Endothelial cell of umbilical vein (primary cell): ENCODE data around the gene ADRM1. TPM values are rescaled to one million over a fixed set of nuclear protein-coding genes. Genes with fewer than 3 reads are reported as not detected.

Experiments used
- BruUV-seq: library from RNA; stranded (reverse); fragments of 400-500 nt; replicated peaks from 2 replicates; lab custom pipeline; 2021; lab: Mats Ljungman, UMichigan
- CTCF ChIA-PET: fragments of 300-600, 350-600 bp; sonication (Branson Sonifier 250); formaldehyde crosslinking; loops from one replicate; lab custom pipeline; 2021; ENCODE audit warnings: antibody characterized with exemption, inconsistent platforms; lab: Charles Lee
- POLR2A ChIA-PET: fragments of 300-600, 350-600 bp; sonication (Branson Sonifier 250); formaldehyde crosslinking; loops from one replicate; lab custom pipeline; 2021; ENCODE audit warnings: antibody characterized with exemption, inconsistent platforms; lab: Charles Lee
- DNase-seq: peaks from one replicate; pipeline ENCODE4 v3.0.0-alpha.2; 2011; ENCODE audit warnings: low read depth, low spot score
- FAIRE-seq: peaks from 2 replicates; lab custom pipeline; 2011; peaks lifted over from hg19 to GRCh38; lab: Jason Lieb, UNC
- H2AFZ ChIP-seq: 2 replicates; pipeline ENCODE4 v1.6.0; 2012; ENCODE audit warnings: low read depth, low read length, control low read depth, inconsistent platforms
- H3K27ac ChIP-seq: 2 replicates; pipeline ENCODE4 v1.5.1; 2011; ENCODE audit warnings: low read depth, mild to moderate bottlenecking, control low read depth, low read length, moderate library complexity; ENCODE audit not compliant: insufficient read depth
- H3K27me3 ChIP-seq, 2 experiments: 2 replicates each; pipeline versions ENCODE4 v1.6.0 to v1.6.1; 2011; ENCODE audit warnings: low read length in 2 of 2, mixed read lengths in 1 of 2; ENCODE audit not compliant: control insufficient read depth in 2 of 2, insufficient read depth in 2 of 2
- H3K36me3 ChIP-seq, 2 experiments: 2 replicates in 1 of 2; 3 replicates in 1 of 2; pipeline ENCODE4 v1.5.1; 2011; ENCODE audit warnings: low read length in 2 of 2, mild to moderate bottlenecking in 1 of 2, moderate library complexity in 1 of 2; ENCODE audit not compliant: control insufficient read depth in 2 of 2, insufficient read depth in 2 of 2; ENCODE audit errors: extremely low read depth in 1 of 2
- H3K4me1 ChIP-seq: 3 replicates; pipeline ENCODE4 v1.5.1; 2011; ENCODE audit warnings: mild to moderate bottlenecking, low read length; ENCODE audit not compliant: control insufficient read depth, insufficient read depth; ENCODE audit errors: extremely low read depth
- H3K4me2 ChIP-seq: 2 replicates; pipeline ENCODE4 v1.6.1; 2011; ENCODE audit warnings: low read length, control low read depth, mixed read lengths; ENCODE audit not compliant: insufficient read depth
- H3K4me3 ChIP-seq, 3 experiments: fragments of 200-600 bp in 1 of 3; sonication (generic), shearing (Covaris generic) in 1 of 3; replicated peaks in 1 of 3; 2 replicates each; pipeline ENCODE4 v1.5.1; 2011 to 2016; ENCODE audit warnings: control low read depth in 3 of 3, low read length in 3 of 3, mild to moderate bottlenecking in 2 of 3, inconsistent platforms in 1 of 3, low read depth in 1 of 3, moderate library complexity in 1 of 3; ENCODE audit not compliant: insufficient read depth in 1 of 3
- H3K79me2 ChIP-seq: 2 replicates; pipeline ENCODE4 v1.6.0; 2012; ENCODE audit warnings: low read length, inconsistent platforms; ENCODE audit not compliant: control insufficient read depth, insufficient read depth
- H3K9ac ChIP-seq: replicated peaks from 2 replicates; pipeline ENCODE3; 2011; ENCODE audit warnings: low read length, control low read depth; ENCODE audit not compliant: insufficient read depth; ENCODE audit errors: extremely low read depth
- H3K9me1 ChIP-seq: replicated peaks from 3 replicates; pipeline ENCODE4 v1.6.0; 2011; ENCODE audit warnings: mild to moderate bottlenecking, low read length; ENCODE audit not compliant: control insufficient read depth, insufficient read depth; ENCODE audit errors: extremely low read depth
- H3K9me3 ChIP-seq: replicated peaks from 2 replicates; pipeline ENCODE4 v1.5.1; 2012; ENCODE audit warnings: low read length, inconsistent platforms; ENCODE audit not compliant: control insufficient read depth, insufficient read depth
- H4K20me1 ChIP-seq: replicated peaks from 2 replicates; pipeline ENCODE3; 2011; ENCODE audit warnings: mild to moderate bottlenecking, low read length; ENCODE audit not compliant: control insufficient read depth, insufficient read depth; ENCODE audit errors: extremely low read depth
- EZH2 ChIP-seq: IDR thresholded peaks from 2 replicates; pipeline ENCODE4 v1.6.1; 2012; ENCODE audit warnings: borderline replicate concordance, low read depth, mild to moderate bottlenecking, moderate library complexity, low read length, inconsistent platforms; ENCODE audit not compliant: severe bottlenecking
- FOS ChIP-seq: IDR thresholded peaks from 2 replicates; pipeline ENCODE4 v1.6.1; 2011; ENCODE audit warnings: mild to moderate bottlenecking, low read length, moderate library complexity, borderline replicate concordance; ENCODE audit not compliant: insufficient read depth
- GATA2 ChIP-seq: IDR thresholded peaks from 2 replicates; pipeline ENCODE4 v1.7.0; 2011; ENCODE audit warnings: low read depth, mild to moderate bottlenecking, moderate library complexity, mixed read lengths, low read length; ENCODE audit not compliant: insufficient read length, insufficient read depth
- JUN ChIP-seq: IDR thresholded peaks from 2 replicates; pipeline ENCODE4 v1.6.1; 2011; ENCODE audit warnings: borderline replicate concordance, low read depth; ENCODE audit not compliant: insufficient read length, insufficient read depth
- MYC ChIP-seq: IDR thresholded peaks from one replicate; pipeline ENCODE4 v1.6.1; 2011; ENCODE audit warnings: mild to moderate bottlenecking, low read depth, low read length
- POLR2A ChIP-seq: IDR thresholded peaks from 2 replicates; pipeline ENCODE4 v1.6.1; 2012; ENCODE audit warnings: low read depth, mild to moderate bottlenecking, control low read depth, low read length
- POLR2AphosphoS5 ChIP-seq: IDR thresholded peaks from 2 replicates; pipeline ENCODE4 v1.6.1; 2012; ENCODE audit warnings: low read depth, mild to moderate bottlenecking, control low read depth, low read length, moderate library complexity; ENCODE audit not compliant: insufficient read depth
- dilution Hi-C: fragments of 300-500 bp; cut with MboI; formaldehyde crosslinking; loops from one replicate; pipeline ENCODE4 v1.15.0; 2019; ENCODE audit warnings: low sequenced_read_pairs; ENCODE audit not compliant: extremely low pct_ligation_motif_present
- intact Hi-C: fragments of 100-400 bp; cut with micrococcal nuclease; formaldehyde crosslinking; loops from one replicate; pipeline ENCODE4 v1.10.0; 2022
- polyA plus RNA-seq, 4 experiments: library from polyadenylated mRNA; depleted of rRNA in 3 of 4; stranded (reverse) in 3 of 4; unstranded in 1 of 4; fragments of >200 nt; gene quantifications; 2 replicates each; pipeline versions ENCODE4 v1.2.1 to v1.2.3, GENCODE V29; 2011 to 2012; ENCODE audit warnings: missing spikeins in 1 of 4
- total RNA-seq: library from RNA; stranded (reverse); gene quantifications from 2 replicates; pipeline ENCODE4 v1.2.3, GENCODE V29; 2021
- TF ChIP-seq, protein P1 (sequence below): IDR thresholded peaks from 2 replicates; pipeline ENCODE4 v1.6.1; 2011; ENCODE audit not compliant: insufficient read depth, insufficient read length
- TF ChIP-seq, protein P2 (sequence below), 2 donors: IDR thresholded peaks; 1 replicate in 1 of 2; 2 replicates in 1 of 2; pipeline ENCODE4 v1.5.1; 2011; ENCODE audit warnings: low read length in 2 of 2, mild to moderate bottlenecking in 2 of 2, moderate library complexity in 2 of 2, control low read depth in 1 of 2, inconsistent platforms in 1 of 2, low read depth in 1 of 2; ENCODE audit not compliant: insufficient read depth in 1 of 2; ENCODE audit errors: extremely low read depth in 1 of 2

Gene ADRM1
- total and polyA plus RNA-seq, 2 donors (not counting 3 experiments of a cell fraction or from before 2014, with no cell fraction given) = 154 to 179 TPM

DNA sequence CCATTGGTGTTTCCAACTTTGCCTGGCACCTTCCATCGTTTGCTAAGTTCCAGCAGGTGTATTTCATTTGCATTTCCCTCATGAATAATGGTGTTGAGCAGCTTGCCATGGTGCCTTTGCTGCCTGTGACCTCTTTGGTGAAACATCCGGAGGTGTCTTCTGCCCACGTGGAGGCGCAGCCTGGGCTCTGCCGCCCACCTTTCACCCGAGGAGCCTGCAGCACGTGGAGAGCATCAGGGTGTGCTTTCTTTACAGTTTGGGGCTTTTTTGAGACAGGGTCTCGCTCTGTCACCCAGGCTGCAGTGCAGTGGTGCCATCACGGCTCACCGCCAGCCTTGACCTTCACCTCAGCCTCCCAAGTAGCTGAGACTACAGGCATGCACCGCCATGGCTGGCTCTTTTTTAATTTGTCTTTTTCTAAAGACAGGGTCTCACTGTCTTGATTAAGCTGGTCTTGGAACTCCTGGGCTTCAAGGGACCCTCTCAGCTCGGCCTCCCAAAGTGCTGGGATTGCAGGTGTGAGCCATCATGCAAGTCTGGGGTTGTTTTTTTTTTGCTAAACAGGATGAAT, 3.0 kb upstream of the ADRM1 start:
- peaks cover 8% of the 10 kb centered on the region for H3K4me1 ChIP-seq
- dilution Hi-C loops (no loop called here), intact Hi-C loops (loop anchor here (10.0 kb wide), 1 partner anchor 495 kb away; the partner anchor contains the start of gene MRGBP)
- FAIRE-seq (no peak), DNase-seq (no peak)
- H4K20me1 ChIP-seq = no peaks in the 10 kb centered on the region
- no peaks in the 10 kb centered on the region for H3K27me3 ChIP-seq
- TF ChIP-seq FOS (no peak), JUN (no peak), GATA2 (no peak), EZH2 (no peak), POLR2A (no peak), POLR2AphosphoS5 (no peak), MYC (no peak)
- TF ChIP-seq, protein P1, sequence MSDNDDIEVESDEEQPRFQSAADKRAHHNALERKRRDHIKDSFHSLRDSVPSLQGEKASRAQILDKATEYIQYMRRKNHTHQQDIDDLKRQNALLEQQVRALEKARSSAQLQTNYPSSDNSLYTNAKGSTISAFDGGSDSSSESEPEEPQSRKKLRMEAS = no peak
- TF ChIP-seq, protein P2, sequence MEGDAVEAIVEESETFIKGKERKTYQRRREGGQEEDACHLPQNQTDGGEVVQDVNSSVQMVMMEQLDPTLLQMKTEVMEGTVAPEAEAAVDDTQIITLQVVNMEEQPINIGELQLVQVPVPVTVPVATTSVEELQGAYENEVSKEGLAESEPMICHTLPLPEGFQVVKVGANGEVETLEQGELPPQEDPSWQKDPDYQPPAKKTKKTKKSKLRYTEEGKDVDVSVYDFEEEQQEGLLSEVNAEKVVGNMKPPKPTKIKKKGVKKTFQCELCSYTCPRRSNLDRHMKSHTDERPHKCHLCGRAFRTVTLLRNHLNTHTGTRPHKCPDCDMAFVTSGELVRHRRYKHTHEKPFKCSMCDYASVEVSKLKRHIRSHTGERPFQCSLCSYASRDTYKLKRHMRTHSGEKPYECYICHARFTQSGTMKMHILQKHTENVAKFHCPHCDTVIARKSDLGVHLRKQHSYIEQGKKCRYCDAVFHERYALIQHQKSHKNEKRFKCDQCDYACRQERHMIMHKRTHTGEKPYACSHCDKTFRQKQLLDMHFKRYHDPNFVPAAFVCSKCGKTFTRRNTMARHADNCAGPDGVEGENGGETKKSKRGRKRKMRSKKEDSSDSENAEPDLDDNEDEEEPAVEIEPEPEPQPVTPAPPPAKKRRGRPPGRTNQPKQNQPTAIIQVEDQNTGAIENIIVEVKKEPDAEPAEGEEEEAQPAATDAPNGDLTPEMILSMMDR (IDR thresholded peaks at IDR 0.05; ENCODE audit: extremely low read depth in 1 of 2, insufficient read depth in 1 of 2, low read depth in 1 of 2, low read length in 2 of 2) = no peak
- CTCF ChIA-PET = interaction anchor here (3.0 to 3.4 kb wide), 2 partner anchors 76 to 83 kb away, joined by 28 to 46 read pairs; no protein-coding TSS in a partner anchor
- no peak overlapping the region for H2AFZ ChIP-seq
- H3K9me3 ChIP-seq = no peaks in the 10 kb centered on the region
- no peak overlapping the region for H3K4me2 ChIP-seq
- POLR2A ChIA-PET = no interaction called here
- H3K9ac ChIP-seq = no peak overlapping the region
- no peaks in the 10 kb centered on the region for H3K9me1 ChIP-seq
- no TSS peak for BruUV-seq
- H3K4me3 ChIP-seq = no peak overlapping the region
- peaks cover 17% of the 10 kb centered on the region for H3K79me2 ChIP-seq
- no peak overlapping the region for H3K27ac ChIP-seq
- H3K36me3 ChIP-seq = peaks cover 0 to 3% of the 10 kb centered on the region in 2 experiments
